HG02981 (cell line): ENCODE measurements around the gene MRPL58.
"Not testable (repeated sequence)": the region's sequence is repeated elsewhere in the genome, so short reads cannot be mapped to it uniquely, and the experiment has no call there.

ENCODE experiments used
- ATAC-seq: cut with Tn5 transposase; IDR thresholded peaks from one replicate; pipeline ENCODE4 v1.9.1; 2021; ENCODE audit warnings: mild to moderate bottlenecking, moderate library complexity; ENCODE audit not compliant: unreplicated experiment

The MRPL58 gene

DNA sequence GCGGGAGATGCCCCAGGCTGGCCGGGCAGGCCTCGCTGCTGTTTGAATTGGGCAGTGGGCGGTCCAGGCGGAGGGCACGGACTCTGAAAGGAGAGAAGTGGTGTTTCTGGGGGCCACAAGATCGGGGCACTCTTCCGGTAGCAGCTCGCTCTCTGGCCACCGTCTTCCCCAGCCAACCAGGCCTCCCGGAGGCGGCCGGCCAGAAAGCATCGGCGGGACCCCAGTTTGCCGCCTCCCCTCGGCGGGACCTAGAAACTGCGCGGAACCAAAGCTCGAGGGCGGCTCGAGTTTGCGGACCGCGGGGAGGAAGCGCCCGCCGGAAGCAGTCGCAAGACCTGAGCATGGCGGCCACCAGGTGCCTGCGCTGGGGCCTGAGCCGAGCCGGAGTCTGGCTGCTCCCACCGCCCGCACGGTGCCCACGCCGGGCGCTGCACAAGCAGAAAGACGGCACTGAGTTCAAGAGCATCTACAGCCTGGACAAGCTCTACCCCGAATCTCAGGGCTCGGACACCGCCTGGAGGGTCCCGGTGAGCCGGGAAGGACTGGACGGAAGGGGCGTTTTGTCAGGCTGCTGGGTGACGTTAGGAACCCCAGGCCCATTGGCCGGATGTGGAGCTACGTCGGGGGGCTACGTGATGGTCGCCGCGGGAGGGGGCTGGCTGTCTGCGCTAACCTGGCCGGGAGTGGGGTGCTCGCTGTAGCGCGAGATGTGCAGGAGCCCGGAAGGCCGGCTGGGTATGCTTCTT lies at the start of gene MRPL58:
TSS of gene MRPL58 (plus strand) at position 325 of the 746 bp plus-strand sequence. CDS start at position 342, 17 bp downstream.
- peak; percentile 81 for ATAC-seq

DNA sequence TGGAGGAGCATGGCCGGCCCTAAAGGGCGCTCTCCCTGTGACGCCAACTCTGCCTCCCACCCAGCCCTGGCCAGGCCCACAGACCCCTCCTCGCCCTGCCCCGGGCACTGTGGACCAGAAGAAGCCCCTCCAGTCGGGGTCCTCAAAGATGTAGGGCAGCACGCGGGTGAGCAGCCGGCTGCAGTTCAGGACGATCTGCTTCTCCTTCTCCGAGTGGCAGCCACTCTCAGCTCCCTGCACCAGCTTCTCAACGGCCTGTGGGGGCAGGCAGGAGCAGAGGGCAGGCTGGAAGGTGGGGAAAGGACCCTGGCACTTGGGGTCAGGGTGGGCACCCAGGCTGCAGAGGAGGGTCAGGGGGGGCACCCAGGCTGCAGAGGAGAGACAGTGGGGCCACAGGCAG lies 48.8 kb upstream of the MRPL58 start:
- ATAC-seq = no peak

DNA sequence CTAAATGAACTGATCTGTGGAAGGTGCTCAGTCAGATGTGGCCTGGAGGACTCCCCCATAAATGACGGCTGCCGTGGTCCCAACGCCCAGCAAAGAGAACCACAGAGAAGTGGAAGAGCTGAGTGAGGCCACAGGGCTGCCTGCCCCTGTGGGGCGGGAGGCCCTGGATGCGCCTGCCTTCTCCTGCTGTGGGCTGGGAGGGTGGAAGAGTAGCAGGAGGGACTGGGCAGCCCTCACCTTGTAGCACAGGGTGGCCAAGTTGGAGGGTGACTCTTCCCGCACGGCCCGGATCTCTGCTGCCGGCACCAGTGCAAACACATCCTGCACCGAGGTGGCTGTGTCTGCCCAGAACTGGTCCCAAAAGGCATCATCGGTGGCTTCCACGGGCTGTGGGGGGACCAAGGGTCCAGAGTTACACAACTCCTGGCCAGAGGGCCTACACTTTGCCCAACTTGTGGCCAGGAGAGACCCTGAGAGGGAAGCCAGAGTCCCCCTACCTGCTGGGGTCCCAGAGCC lies 48.2 kb upstream of the MRPL58 start:
- no peak for ATAC-seq

DNA sequence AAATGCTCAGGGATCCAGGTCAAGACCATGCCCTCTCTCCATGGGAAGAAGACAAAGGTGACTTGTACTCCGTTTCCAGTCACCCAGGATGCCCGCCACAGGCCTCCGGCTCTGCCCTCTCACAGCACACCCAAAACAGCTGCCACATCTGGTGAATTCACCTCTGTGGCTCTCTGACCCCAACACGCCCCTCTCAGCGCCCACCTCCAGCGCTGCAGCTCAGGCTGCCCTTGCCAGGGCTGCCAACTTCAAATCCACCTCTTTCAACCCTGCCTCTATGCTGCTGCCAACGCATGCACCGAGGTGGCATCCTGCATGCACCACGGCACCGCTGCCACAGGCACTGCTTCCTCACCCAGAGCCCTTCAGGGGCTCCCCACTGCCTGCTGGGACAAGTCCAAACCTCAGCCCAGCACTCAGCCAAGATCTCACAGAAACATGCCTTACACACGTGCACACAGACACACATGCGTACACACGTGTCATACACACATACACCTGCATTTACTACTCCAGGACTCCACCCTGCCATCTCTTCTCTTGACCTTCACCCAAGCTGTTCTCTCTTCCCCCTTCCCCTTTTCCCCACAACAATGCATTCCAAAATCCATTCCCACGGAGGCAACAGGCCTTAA lies 47.4 kb upstream of the MRPL58 start:
- ATAC-seq = no peak

DNA sequence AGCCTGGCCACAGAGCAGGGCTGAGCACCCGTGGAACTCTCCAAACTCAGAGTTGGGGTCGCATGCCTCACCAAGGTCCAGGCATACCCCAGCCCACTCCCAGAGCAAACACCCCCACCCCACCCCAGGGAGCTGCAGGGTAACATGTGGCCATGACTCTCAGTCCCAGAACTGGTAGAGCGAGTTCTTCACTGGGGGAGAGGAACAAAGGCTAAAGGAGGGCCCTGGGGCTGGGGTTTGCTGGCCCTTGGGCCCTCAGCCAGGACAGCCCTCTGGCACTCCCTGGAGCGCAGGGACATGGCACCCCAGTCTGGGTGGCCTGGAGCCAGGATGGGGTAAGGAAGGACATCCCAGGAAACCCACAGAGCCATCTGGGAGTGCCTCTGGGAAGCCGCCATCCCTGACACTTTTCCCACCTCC lies 44.1 kb upstream of the MRPL58 start:
- no peak for ATAC-seq

DNA sequence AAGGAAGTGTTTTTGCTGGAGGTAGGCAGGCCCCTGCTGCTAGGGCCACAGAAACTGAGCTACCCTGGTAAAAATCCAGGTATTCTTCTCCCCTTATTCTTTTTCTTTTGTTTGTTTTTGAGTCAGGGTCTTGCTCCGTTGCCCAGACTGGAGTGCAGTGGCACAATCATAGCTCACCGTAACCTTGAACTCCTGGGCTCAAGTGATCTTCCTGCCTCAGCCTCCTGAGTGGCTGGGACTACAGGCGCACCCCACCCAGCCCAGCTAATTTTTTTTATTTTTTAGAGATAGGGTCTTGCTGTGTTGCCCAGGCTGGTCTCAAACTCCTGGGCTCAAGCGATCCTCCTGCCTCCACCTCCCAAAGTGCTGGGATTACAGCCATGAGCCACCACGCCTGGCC lies 43.0 kb upstream of the MRPL58 start:
- ATAC-seq = not testable (repeated sequence)

DNA sequence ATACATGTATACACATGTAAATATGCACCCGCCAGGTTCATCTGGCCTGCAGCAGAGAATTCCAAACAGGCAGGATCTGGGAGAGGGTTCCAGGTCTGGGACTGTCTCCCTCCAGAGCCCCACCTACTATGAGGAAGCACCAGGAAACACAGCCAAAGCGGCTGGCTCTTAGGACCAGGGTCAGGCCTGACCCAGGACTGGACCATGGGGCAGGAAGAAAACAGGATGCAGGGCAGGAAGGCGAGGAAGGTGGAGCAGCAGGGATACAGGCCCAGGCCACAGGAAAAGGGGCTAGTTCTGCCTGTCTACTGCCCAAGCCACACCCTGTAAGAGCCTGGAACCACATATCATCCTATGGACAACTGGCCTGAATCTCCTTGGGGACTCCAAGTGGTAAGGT lies 42.1 kb upstream of the MRPL58 start:
- ATAC-seq = no peak

DNA sequence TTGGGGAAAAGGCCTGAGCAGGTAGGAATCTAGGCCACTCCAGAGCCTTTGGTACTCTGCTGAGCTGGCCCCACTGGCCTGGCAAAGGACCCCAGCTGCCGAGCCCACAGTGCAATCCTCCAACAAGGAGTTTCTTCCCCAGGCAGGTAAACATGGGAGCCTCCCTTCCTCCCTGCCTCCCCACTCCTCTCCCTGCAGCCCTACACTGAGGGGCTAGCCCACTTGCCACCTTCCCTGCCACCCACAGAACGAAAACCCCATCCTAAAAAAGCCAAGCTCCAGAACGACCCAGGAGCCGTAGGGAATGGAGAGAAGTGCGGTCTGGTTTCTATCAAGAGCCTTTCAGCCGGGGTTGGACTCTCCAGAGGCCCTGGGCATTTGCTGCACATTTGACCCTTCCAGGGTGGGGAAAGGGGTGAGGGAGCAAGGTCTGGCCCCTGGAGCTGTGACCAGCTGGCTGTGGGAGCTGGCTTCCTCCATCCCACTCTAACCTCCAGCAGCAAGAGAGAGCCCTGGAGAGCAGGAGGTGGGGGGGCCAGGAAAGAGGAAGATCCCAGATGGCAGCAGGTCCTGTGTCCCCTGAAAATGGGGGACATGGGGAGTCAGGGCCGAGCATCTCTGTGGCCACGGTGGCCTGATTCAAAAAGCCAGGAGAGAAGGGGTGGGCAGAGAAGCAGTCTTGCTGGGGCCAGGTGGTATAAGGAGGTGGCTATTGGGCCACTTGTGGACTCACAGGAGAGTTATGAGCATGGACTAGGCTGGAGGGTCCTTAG lies 41.2 kb upstream of the MRPL58 start:
- ATAC-seq = no peak

DNA sequence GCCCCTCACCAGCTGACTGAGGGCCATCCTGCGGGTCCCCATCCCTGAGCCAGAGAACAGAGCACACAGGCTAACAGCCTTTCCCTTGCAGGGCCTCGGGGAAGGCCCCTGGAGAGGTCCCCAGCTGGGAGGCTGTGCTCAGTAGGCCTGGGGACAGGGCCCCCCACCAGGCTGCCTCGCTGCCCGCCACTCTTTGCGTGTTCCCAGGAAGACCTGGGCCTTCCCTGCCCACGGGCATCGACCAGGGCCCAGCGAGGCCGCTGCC lies 40.7 kb upstream of the MRPL58 start:
- ATAC-seq = no peak

DNA sequence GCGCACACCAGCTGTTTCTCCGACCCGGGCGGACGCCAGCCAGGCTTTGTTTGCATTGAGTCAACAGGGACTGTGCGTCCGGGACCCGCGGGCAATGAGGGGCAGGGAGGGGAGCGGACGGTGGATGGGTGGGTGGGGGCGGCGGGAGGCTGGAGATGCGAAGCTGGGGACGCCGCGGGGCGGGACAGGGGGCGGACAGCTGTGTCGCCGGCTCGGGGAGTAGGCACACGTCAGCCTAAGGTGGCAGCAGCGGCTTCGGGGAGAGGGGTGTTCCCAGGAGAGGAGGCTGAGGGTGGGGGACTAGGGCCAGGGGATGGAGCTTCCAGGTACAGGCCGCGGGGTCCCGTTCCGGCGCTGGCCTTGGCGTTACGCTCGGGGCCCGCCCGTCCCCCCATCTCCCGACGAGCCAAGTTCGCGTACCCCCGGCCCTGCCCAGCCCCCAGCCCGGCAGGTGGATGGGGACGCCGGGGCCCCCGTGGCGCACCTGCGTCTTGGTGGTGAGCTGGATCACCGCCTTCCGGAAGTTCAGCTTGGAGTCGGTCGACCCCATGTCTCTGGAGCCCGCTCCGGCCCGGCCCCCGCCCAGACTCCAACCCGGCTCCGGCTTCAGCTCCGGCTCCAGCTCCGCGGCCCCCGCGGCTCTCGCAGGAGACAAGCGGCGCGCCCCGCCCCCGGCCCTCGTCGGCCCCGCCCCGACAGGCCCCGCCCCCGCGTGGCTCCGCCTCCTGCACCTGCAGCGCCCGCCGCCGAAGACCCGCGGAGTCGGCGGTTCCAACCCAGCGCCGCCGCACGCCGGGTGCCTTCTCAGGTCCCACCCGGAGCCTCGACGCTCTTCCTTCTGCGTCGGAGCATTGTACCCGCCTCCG lies 40.1 kb upstream of the MRPL58 start, which contains the start of gene HID1:
TSS of gene HID1 (minus strand) at position 653 of the 866 bp plus-strand sequence. CDS start at position 550, 103 bp downstream.
- ATAC-seq = no peak

DNA sequence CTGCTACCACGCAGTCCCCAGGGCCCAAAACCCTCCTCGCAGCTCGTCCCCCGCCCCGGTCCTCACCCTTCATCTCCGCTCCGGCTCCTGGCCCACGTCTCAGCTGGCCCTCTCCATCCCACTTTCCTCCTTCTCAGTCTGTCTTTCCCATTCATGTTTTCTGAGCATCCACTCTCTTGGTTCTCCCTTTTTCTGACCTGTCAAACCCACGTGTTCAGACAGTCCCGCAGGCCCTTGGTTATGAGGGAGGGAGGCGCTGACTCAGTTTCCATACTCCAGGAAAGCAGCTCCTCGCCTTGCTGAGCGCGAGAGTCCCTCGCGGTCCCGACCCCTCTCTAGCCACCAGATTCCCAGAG lies 39.5 kb upstream of the MRPL58 start:
- ATAC-seq = no peak

DNA sequence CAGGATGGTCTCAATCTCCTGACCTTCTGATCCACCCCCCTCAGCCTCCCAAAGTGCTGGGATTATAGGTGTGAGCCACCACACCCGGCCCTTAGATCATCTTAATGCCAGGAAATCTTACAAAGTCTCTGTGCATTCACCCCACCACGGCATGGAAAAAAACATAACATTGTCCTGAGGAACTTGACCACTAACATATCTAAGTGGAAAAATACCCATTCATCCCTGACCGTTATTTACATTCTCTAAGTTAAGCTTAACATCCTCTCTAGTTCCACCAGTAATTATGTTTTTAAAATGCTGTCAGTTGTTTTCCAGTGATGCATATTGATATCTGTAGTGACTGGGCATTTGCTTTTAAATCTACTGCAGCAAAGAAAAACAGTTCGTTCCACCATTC lies 36.5 kb upstream of the MRPL58 start:
- ATAC-seq = no peak

DNA sequence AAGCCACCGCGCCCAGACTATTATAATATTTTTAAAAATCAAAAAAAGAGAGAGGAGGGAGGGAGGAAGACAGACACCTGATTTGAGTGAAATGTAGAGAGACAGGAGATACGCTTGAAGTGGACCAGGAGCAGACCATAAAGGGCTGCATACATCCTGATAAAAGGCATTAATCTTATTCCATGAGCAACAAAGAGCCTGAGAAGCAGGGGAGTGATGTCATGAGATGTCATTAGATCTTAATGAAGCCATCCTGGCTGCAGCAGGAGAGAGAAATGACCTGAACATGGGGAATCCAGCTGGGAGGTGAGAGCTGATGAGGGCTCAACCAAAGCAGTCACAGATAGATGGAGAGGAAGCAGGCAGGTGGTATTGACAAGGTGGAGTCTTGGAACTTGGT lies 34.7 kb upstream of the MRPL58 start:
- ATAC-seq = no peak

DNA sequence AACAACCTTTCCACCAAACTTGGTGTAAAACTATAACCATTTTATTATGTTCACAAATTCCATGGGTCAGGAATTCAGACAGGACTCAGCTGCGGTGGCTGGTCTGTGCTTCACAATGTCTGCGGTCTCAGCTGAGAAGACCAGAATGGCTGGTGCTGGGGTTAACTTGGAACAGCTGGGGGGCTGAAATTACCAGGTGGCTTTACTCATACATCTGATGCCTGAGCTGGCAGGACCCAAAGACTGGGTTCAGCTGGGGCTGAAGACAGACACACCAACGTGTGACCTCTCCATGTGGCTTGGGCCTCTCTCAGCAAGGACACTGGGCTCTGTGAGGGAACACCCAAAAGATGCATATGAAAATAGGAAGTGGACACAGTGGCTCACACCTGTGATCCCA lies 34.2 kb upstream of the MRPL58 start:
- no peak for ATAC-seq

DNA sequence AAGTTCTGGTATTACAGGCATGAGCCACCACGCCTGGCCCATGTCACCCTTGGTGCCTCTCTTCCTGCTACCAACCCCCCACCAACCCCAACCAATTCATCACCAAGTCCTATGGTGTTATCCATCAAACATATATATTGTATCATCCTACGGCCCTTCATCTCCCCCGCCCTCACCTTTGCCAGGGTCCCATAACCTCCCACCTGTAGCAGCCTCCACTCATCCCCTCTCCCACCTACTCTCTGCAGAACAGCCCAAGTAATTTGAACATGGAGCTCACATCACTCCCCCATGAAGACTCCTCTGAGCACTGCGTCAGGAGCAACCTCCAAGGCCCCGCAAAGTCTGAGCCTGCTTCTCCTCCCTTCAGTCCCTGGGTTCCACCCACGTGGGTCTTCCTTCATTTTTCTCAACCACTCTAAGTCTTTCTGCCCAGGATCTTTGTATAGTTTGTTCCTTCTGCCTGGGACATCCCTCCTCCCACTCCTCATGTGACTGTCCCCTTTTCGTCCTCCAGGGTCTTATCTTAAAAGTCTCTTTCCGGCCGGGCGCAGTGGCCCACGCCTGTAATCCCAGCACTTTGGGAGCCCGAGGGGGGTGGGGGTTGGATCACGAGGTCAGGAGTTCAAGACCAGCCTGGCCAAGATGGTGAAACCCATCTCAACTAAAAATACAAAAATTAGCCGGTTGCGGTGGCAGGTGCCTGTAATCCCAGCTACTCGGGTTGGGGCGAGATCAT lies 32.9 kb upstream of the MRPL58 start:
- no peak for ATAC-seq

DNA sequence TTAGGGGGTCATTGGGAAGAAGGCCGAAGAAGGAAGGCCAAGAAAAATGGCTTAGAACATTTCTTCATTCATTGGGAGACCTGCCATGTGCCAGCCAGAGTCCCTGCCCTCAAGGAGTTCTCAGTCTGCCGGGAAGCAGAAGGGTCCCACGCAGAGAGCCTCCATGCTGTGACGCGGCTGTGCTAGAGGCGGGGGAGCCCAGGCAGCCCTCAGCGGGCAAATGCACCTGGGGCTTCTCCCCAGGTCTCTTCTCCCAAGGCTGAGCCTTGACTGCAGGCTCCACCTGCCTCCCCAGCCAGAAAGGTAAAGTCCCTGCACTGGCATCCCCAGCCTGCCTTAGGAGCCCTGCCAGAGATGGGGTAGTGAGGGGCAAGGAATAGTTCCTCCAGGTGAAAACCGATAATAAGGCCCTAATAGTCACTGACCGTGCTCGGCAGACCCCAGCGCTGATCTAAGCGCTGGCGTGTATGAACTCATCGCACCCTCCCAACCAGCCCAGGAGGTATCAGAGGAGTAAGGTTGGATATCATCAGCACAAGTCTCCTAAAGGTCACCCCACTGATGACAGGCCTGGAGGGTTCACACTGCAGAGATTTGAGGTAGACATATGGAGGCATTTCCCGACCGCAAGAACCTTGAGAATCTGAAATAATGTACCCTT lies 31.0 kb upstream of the MRPL58 start:
- ATAC-seq = no peak

DNA sequence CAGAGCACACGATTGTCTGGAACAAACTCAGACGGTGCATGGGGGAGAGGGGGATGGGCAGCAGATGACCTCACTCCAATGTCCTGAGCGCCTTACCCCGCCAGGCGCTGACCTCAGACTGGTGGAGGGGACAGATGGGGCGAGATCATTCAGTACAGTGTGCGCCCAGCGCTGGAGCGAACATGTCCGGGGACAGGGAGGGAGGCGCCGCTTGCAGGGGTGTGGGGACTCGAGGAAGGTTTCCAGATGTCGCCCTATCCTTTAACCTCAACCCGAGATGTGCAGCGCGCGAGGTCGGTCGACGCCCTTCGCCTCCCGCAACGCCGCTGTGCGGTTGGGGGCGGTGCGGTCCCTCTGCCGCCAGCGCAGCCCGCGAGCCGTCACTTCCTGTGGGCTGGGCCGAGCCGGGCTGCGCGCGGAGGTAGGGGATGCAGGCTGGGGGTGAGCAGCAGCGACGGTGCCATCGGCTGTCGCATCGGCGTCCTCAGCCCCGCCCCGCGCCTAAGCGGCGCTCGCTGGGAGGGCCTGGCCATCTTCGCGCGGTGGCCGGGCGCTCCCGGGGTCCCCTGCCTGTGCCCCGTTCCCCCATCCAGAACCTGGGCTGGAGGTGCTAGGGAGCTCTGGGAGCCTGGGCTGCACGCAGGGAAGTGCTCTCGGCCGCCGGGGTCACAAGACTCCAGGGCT lies 30.3 kb upstream of the MRPL58 start:
- ATAC-seq = peak; percentile 51

DNA sequence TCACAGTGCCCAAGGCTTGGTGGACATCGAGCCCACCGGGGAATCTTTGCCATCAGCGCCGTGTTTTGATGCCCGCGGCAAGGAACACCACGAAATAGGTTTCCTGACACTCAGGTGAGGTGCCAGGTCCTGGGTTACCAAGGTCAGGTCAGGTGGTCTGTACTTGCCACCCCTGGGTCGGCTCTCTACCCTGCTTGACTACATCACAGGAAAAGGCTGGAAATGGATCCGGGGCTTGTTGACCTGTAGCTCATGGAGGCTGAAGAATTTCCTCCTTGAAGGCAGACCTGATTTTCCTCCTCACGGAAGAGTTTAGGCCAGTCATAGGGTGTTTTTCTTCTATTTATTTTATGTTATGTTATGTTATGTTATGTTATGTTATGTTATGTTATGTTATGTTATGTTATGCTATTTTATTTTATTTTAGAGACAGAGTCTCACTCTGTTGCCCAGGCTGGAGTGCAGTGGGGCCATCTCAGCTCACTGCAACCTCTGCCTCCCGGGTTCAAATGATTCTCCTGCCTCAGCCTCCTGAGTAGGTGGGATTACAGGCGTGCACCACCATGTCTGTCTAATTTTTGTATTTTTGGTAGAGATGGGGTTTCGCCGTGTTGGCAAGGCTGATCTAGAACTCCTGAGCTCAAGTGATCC lies 29.7 kb upstream of the MRPL58 start:
- ATAC-seq = not testable (repeated sequence)

DNA sequence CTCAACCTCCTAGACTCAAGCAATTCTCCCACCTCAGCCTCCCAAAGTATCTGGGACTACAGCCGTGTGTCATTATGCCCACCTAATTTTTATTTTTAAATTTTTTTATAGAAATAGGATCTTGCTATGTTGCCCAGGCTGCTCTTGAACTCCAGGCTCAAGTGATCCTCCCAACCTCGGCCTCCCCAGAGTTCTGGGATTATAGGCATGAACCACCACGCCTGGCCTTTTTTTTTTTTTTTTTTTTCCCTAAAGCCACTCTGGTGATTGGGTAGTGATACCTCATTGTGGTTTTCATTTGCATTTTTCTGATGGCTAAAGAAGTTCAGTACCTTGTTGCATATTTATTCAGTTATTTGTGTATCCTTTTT lies 26.3 kb upstream of the MRPL58 start:
- no peak for ATAC-seq
